Astrocyte (in vitro differentiated cells and primary cell): ENCODE data around the gene SHC4.

Experiments used
- CTCF ChIP-seq: IDR thresholded peaks from 2 replicates; pipeline ENCODE4 v1.5.1; 2011; ENCODE audit warnings: low read depth, mild to moderate bottlenecking, inconsistent platforms, low read length, moderate library complexity; ENCODE audit not compliant: insufficient read depth
- EZH2 ChIP-seq: IDR thresholded peaks from 2 replicates; pipeline ENCODE4 v1.6.1; 2012; ENCODE audit warnings: mild to moderate bottlenecking, low read length, inconsistent platforms; ENCODE audit not compliant: insufficient read depth

GRCh38 chr15:48828906-48829305 is 134.8 kb downstream of the SHC4 start:
- TF ChIP-seq CTCF: no peak
- TF ChIP-seq EZH2: no peak
